Keratinocyte (primary cell): ENCODE results near the gene GPSM1. TPM values are rescaled to one million over a fixed set of nuclear protein-coding genes. Genes with fewer than 3 reads are reported as not detected.

ENCODE experiments used
- DNase-seq: peaks from one replicate; pipeline ENCODE4 v3.0.0-alpha.2; 2011; ENCODE audit warnings: low read depth, missing footprints, low spot score
- FAIRE-seq: peaks from 2 replicates; lab custom pipeline; 2011; peaks lifted over from hg19 to GRCh38; lab: Jason Lieb, UNC
- H2AFZ ChIP-seq: 2 replicates; pipeline ENCODE4 v1.6.0; 2012; ENCODE audit warnings: low read length, control low read depth, inconsistent platforms; ENCODE audit not compliant: control insufficient read depth
- H3K27ac ChIP-seq: 2 replicates; pipeline ENCODE4 v1.5.1; 2011; ENCODE audit warnings: low read length; ENCODE audit not compliant: control insufficient read depth, insufficient read depth
- H3K27me3 ChIP-seq: 3 replicates; pipeline ENCODE4 v1.6.0; 2011; ENCODE audit warnings: low read length; ENCODE audit not compliant: control insufficient read depth, insufficient read depth; ENCODE audit errors: extremely low read depth
- H3K36me3 ChIP-seq, 2 experiments: 2 replicates in 1 of 2; 3 replicates in 1 of 2; pipeline ENCODE4 v1.5.1; 2011; ENCODE audit warnings: low read length in 2 of 2, mild to moderate bottlenecking in 1 of 2; ENCODE audit not compliant: control insufficient read depth in 2 of 2, insufficient read depth in 2 of 2; ENCODE audit errors: extremely low read depth in 1 of 2
- H3K4me1 ChIP-seq: 3 replicates; pipeline ENCODE4 v1.5.1; 2011; ENCODE audit warnings: low read length; ENCODE audit not compliant: control insufficient read depth, insufficient read depth; ENCODE audit errors: extremely low read depth
- H3K4me2 ChIP-seq: 3 replicates; pipeline ENCODE4 v1.6.0; 2011; ENCODE audit warnings: low read depth, low read length; ENCODE audit not compliant: control insufficient read depth, insufficient read depth; ENCODE audit errors: extremely low read depth
- H3K4me3 ChIP-seq, 3 experiments: fragments of 200-600 bp in 1 of 3; sonication (generic) in 1 of 3; 2 replicates in 2 of 3; 3 replicates in 1 of 3; pipeline ENCODE4 v1.5.1; 2011 to 2016; ENCODE audit warnings: low read length in 3 of 3, mild to moderate bottlenecking in 3 of 3, control low read depth in 2 of 3, inconsistent platforms in 1 of 3, low read depth in 1 of 3, mixed read lengths in 1 of 3, mixed run types in 1 of 3, moderate library complexity in 1 of 3; ENCODE audit not compliant: control insufficient read depth in 2 of 3, insufficient read depth in 2 of 3; ENCODE audit errors: extremely low read depth in 1 of 3
- H3K79me2 ChIP-seq: 2 replicates; pipeline ENCODE4 v1.6.0; 2012; ENCODE audit warnings: low read length; ENCODE audit not compliant: control insufficient read depth, insufficient read depth
- H3K9ac ChIP-seq: 3 replicates; pipeline ENCODE4 v1.6.0; 2011; ENCODE audit warnings: low read length; ENCODE audit not compliant: control insufficient read depth, insufficient read depth; ENCODE audit errors: extremely low read depth
- H3K9me1 ChIP-seq: 3 replicates; pipeline ENCODE4 v1.6.0; 2011; ENCODE audit warnings: low read length; ENCODE audit not compliant: control insufficient read depth, insufficient read depth; ENCODE audit errors: extremely low read depth
- H3K9me3 ChIP-seq: 2 replicates; pipeline ENCODE4 v1.5.1; 2012; ENCODE audit warnings: low read depth, low read length; ENCODE audit not compliant: control insufficient read depth
- H4K20me1 ChIP-seq: 3 replicates; pipeline ENCODE4 v1.6.0; 2011; ENCODE audit warnings: low read length; ENCODE audit not compliant: control insufficient read depth, insufficient read depth; ENCODE audit errors: extremely low read depth
- EZH2 ChIP-seq: IDR thresholded peaks from one replicate; pipeline ENCODE4 v1.6.1; 2012; ENCODE audit warnings: inconsistent platforms, mild to moderate bottlenecking, low read length, moderate library complexity
- dilution Hi-C: fragments of 300-500 bp; cut with MboI; formaldehyde crosslinking; loops from one replicate; pipeline ENCODE4 v1.7.0; 2020; ENCODE audit warnings: low sequenced_read_pairs; ENCODE audit not compliant: extremely low pct_ligation_motif_present
- polyA plus RNA-seq, 5 experiments: library from polyadenylated mRNA; depleted of rRNA in 3 of 5; stranded (reverse) in 3 of 5; stranded (forward) in 1 of 5; unstranded in 1 of 5; fragments of >200 nt; gene quantifications; 1 replicate in 1 of 5; 2 replicates in 3 of 5; 3 replicates in 1 of 5; pipeline versions ENCODE4 v1.2.1 to v1.2.3, GENCODE V29; 2011 to 2012; ENCODE audit warnings: missing spikeins in 2 of 5, low read depth in 1 of 5, low replicate concordance in 1 of 5
- TF ChIP-seq, protein P1 (sequence below), 3 experiments: IDR thresholded peaks in 1 of 3; conservative IDR thresholded peaks in 1 of 3; optimal IDR thresholded peaks in 1 of 3; 2 replicates in 2 of 3; 3 replicates in 1 of 3; pipeline versions ENCODE3 to v1.5.1; 2011; ENCODE audit warnings: low read length in 3 of 3, mild to moderate bottlenecking in 3 of 3, moderate library complexity in 2 of 3, control low read depth in 1 of 3, inconsistent platforms in 1 of 3; ENCODE audit not compliant: insufficient read depth in 2 of 3; ENCODE audit errors: extremely low read depth in 1 of 3

The GPSM1 gene
- polyA plus RNA-seq, 1 donor (not counting 4 experiments of a cell fraction or from before 2014, with no cell fraction given), result 2.5 TPM

DNA sequence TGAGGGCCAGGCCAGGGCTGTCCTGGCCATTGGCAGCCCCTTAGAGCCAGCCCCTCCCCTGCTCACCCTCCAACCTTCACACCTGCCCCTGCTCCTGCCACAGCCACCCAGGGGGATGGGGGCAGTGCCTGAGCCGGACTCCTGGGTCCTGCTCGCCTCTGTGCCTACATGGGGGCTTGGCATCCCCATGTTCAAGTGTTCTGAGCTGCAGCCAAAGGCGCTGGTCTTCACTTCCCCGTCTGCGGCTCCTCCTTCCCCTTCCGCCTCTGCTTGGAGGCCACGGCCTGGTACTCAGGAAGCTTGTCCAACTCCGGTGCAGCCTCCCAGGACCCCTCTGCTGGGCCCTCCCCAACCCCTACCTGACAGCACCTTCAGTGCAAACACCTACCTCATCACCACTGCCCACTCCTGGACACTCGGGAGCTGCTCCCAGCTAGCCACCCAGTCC, 38.5 kb downstream of the GPSM1 start:
- Histone ChIP-seq H3K9me3 (no peaks in the 10 kb centered on the region), H3K36me3 (peaks cover 0 to 3% of the 10 kb centered on the region in 2 experiments), H3K79me2 (no peaks in the 10 kb centered on the region), H3K27me3 (no peaks in the 10 kb centered on the region), H4K20me1 (no peaks in the 10 kb centered on the region), H2AFZ (no peak overlapping the region), H3K4me2 (no peak overlapping the region), H3K4me1 (peaks cover 12% of the 10 kb centered on the region), H3K27ac (no peak overlapping the region), H3K9ac (no peak overlapping the region), H3K4me3 (no peak overlapping the region), H3K9me1 (no peaks in the 10 kb centered on the region)
- no peak for TF ChIP-seq EZH2
- TF ChIP-seq, protein P1, sequence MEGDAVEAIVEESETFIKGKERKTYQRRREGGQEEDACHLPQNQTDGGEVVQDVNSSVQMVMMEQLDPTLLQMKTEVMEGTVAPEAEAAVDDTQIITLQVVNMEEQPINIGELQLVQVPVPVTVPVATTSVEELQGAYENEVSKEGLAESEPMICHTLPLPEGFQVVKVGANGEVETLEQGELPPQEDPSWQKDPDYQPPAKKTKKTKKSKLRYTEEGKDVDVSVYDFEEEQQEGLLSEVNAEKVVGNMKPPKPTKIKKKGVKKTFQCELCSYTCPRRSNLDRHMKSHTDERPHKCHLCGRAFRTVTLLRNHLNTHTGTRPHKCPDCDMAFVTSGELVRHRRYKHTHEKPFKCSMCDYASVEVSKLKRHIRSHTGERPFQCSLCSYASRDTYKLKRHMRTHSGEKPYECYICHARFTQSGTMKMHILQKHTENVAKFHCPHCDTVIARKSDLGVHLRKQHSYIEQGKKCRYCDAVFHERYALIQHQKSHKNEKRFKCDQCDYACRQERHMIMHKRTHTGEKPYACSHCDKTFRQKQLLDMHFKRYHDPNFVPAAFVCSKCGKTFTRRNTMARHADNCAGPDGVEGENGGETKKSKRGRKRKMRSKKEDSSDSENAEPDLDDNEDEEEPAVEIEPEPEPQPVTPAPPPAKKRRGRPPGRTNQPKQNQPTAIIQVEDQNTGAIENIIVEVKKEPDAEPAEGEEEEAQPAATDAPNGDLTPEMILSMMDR (optimal IDR thresholded peaks at IDR 0.05 in 1 of 3, IDR thresholded peaks at IDR 0.05 in 1 of 3, conservative IDR thresholded peaks at IDR 0.05 in 1 of 3; ENCODE audit: extremely low read depth in 1 of 3, insufficient read depth in 2 of 3, low read length in 3 of 3), result no peak
- dilution Hi-C loops, result no loop called here
- DNase-seq (no peak), FAIRE-seq (no peak)

DNA sequence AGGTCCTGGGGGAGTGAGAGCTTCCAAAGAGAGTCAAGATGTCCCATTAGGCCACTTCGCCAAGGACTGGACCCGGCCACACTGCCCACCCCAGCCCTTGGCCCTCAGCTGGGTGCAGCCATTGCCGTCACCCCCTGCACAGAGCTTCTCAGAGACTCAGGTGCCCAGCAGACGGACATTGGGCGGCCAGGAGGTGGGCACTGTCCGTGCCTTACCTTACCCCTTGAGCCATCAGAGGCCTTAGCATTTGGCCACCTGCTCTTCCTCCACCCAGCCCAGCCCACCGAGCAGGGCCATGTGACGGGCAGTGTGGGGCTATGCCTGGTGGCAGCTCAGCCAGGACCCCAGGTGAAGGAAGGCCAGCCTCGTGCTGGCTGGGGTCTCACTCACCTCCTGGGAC, 39.5 kb downstream of the GPSM1 start:
- no peak for TF ChIP-seq EZH2
- TF ChIP-seq, protein P1 (optimal IDR thresholded peaks at IDR 0.05 in 1 of 3, IDR thresholded peaks at IDR 0.05 in 1 of 3, conservative IDR thresholded peaks at IDR 0.05 in 1 of 3; ENCODE audit: extremely low read depth in 1 of 3, insufficient read depth in 2 of 3, low read length in 3 of 3), result no peak
- no peak overlapping the region for H3K4me2 ChIP-seq
- no peaks in the 10 kb centered on the region for H4K20me1 ChIP-seq
- DNase-seq (no peak), FAIRE-seq (no peak)
- dilution Hi-C loops, result no loop called here
- H3K4me1 ChIP-seq, result peaks cover 12% of the 10 kb centered on the region
- H2AFZ ChIP-seq, result no peak overlapping the region
- H3K27me3 ChIP-seq, result no peaks in the 10 kb centered on the region
- H3K9me3 ChIP-seq, result no peaks in the 10 kb centered on the region
- H3K4me3 ChIP-seq, result no peak overlapping the region
- no peak overlapping the region for H3K27ac ChIP-seq
- no peaks in the 10 kb centered on the region for H3K9me1 ChIP-seq
- no peak overlapping the region for H3K9ac ChIP-seq
- no peaks in the 10 kb centered on the region for H3K79me2 ChIP-seq
- H3K36me3 ChIP-seq, result peaks cover 0 to 1% of the 10 kb centered on the region in 2 experiments
